Amygdala (tissue), 56 donors: ENCODE data around the gene SYNE1.
"Not testable (repeated sequence)": the region's sequence is repeated elsewhere in the genome, so short reads cannot be mapped to it uniquely, and the experiment has no call there.

ENCODE experiments used
- DNase-seq, 56 donors: peaks; one replicate each; lab custom pipeline; 2025; lab: John Stamatoyannopoulos, UW

SYNE1 gene

DNA sequence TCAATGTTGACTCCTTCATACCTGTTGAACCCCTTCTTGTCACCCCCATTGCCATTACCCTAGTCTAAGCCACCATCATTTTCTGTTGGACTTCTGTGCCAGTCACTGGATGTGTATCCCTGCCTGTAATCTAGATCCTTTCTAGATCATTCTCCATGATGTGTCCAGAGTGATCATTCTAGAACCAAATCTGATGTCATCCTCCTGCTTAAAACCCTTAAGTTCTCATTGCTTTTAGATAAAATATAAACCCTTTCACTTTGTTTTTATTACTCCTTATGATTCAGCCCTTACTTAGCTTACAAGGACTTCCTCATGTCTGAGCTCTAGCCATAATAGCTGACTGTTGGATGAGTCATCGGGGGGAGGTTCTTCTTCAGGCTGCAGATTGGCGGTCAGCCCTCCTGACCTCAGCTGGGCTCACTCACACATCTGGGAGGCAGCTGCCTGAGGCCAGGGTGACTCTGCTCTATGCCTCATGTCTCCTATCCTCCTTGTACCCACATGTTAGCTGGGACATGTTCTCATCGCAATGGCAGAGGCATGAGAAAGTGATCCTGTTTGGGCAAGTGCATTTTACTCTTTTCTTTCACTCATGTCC, 542.1 kb downstream of the SYNE1 start:
- peak in 3 of 56 donors; percentile 6 to 20 (median 8) for DNase-seq

DNA sequence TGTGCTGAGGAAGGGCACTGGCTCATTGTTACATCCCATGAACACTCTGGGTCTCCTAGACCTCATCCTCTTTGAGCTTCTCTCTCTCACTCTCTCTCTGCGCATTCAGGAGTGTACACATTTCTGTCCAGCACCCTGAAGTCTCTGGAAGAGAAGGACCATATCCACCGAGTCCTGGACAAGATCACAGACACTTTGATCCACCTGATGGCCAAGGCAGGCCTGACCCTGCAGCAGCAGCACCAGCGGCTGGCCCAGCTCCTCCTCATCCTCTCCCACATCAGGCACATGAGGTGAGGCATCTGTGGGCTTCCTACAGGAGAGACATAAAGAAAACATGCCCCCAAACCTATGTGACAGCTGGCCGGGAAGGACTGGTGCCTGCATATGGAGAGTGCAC, 542.9 kb downstream of the SYNE1 start:
- DNase-seq, result no peak

DNA sequence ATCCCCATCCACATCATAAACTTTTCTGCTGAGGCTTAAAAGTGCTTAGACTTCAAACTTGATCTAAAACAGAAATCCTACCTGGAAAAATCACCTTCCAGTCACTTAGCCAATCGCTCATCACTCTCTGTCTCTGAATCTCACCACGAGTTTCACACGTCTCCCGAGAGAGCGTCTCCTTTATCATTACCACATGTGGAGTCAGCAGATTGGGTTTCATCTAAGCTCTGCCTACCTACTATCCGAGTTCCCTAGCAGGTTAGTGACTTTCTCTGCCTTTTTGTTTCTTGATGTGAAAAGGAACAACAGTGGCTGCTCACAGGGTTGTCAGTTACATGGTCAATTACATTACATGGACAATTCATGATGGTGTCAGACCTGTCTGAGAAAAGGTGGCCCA, 543.5 kb downstream of the SYNE1 start:
- no peak for DNase-seq

DNA sequence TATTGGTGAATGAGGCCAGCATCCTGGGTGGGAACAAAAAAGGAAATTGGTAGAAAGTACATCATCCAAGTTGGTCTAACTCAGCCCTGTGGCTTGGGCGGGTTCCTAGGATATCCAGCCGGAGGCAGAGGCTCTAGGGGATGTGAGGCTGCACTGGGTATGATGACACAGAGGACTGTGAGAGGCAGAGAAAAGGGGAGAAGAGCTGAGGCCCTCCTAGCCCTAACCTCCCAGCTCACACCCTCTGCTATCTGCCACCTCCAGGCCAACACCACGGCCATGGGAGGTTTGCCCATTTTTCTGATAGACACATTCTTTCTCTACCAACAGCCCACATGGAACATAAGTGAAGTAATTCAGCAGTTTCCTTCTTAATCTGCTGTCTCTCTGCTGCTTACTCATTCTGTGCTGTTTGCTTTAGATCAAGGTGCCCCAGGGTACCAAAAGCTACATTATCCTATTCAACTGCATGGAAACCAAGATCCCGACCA, 545.3 kb downstream of the SYNE1 start:
- no peak for DNase-seq

GRCh38 chr6:152091201-152091600, 546.0 kb downstream of the SYNE1 start:
- DNase-seq, result no peak

GRCh38 chr6:152089992-152090391, 547.2 kb downstream of the SYNE1 start:
- no peak for DNase-seq

GRCh38 chr6:152087701-152088100, 549.5 kb downstream of the SYNE1 start:
- no peak for DNase-seq

GRCh38 chr6:152087096-152087495, 550.1 kb downstream of the SYNE1 start:
- DNase-seq, result no peak

DNA sequence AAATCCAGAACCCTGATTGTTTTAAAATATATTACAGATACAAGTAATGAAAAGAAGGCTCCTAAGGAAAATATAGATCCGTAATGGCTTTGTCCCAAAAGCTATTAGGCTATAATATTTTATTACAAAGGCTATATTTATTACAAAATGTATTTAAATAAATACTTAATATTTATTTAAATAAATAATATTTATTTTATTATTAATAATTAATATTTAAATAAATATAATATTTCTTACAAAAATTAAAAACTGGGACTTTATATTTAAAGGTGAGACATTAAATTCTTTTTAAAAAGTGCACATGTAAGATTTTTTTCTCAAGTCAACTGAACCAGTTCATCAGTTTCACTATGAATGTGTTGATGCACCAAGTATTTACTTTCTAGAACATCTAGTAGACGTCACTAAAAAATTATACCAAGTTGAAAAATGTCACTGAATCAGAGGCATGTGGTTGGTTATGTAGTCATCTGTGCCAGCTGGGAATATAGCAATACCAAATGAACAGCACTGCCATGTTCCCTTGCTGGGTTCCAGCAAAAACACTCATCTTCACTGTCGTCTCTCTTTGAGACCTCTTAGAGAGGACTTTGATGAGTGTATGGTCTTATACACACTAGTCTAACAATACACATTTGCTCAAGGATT, 550.8 kb downstream of the SYNE1 start:
- no peak for DNase-seq

- no peak for DNase-seq
Measured at GRCh38 chr6:152085451-152085921, 551.7 kb downstream of the SYNE1 start.

GRCh38 chr6:152078804-152079203, 558.4 kb downstream of the SYNE1 start:
- no peak for DNase-seq

- DNase-seq, result no peak
Measured at GRCh38 chr6:152078001-152078400, 559.2 kb downstream of the SYNE1 start.

DNA sequence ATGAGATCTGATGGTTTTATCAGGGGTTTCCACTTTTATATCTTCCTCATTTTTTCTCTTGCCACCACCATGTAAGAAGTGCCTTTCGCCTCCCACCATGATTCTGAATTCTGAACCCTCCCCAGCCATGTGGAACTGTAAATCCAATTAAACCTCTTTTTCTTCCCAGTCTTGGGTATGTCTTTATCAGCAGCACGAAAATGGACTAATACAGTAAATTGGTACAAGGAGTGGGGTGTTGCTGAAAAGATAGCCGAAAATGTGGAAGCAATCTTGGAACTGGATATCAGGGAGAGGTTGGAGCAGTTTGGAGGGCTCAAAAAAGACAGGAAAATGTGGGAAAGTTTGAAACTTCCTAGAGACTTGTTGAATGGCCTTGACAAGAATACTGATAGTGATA, 560.9 kb downstream of the SYNE1 start:
- DNase-seq, result not testable (repeated sequence)

DNA sequence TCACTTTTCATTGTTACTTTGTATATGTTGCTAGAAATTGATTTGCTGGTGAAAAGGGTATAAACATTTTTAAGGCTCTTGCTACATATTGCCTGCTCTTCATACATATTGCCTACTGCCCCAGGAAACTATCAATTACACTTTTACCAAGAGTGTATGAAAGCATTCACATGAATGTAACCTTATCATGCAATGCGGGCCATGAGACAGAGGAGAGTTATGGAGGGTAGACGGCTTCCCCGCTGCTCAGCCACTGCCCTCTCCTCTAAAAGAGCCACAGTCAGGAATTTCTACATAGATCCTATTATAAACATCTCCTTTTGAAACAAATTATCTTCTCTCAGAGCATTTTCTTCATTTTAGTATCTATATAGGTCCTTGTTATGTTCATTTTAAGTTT, 565.3 kb downstream of the SYNE1 start:
- no peak for DNase-seq
